Measurements from ENCODE around the gene SH3RF3.

DNA sequence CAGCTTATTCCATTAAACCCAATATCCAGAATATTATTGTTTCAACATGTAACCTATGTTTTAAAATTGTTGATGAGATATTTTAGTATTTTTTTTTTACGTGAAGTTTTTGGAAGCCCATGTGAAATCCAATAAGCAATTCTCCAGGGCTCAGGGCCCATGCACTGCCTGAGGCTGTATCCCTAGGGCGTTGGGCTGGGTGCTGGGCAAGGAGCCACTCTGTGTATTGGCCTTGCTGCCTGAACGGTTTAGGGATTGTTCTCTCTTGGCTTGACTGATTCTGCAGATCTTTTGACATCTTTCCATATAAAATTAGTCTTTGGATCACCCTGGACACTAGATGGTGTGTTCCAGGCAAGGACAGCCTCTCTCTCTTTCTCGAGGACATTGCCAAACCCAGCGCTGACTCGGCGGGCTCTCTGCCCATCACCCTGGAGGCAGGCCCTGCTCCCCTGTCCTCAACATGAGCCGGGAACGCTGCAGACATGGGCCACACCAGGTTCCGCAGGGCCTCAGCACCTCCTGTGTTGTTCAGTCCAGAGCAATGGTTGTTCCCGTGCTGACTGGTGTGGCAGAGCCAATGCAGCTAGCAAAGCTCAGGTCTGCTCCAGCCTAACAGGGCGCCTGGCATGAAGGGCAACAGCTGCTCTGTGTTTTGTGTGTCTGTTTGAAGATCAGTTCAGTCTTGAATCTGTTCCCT is 321.7 kb downstream of the SH3RF3 start:
- TF ChIP-seq EZH2 (IDR thresholded peaks at IDR 0.05): no peak
- TF ChIP-seq, protein P1, sequence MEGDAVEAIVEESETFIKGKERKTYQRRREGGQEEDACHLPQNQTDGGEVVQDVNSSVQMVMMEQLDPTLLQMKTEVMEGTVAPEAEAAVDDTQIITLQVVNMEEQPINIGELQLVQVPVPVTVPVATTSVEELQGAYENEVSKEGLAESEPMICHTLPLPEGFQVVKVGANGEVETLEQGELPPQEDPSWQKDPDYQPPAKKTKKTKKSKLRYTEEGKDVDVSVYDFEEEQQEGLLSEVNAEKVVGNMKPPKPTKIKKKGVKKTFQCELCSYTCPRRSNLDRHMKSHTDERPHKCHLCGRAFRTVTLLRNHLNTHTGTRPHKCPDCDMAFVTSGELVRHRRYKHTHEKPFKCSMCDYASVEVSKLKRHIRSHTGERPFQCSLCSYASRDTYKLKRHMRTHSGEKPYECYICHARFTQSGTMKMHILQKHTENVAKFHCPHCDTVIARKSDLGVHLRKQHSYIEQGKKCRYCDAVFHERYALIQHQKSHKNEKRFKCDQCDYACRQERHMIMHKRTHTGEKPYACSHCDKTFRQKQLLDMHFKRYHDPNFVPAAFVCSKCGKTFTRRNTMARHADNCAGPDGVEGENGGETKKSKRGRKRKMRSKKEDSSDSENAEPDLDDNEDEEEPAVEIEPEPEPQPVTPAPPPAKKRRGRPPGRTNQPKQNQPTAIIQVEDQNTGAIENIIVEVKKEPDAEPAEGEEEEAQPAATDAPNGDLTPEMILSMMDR (IDR thresholded peaks at IDR 0.05): no peak
